HEK293T (cell line): Measurements from ENCODE around the gene CST8.

Source experiments
- CTCF ChIA-PET: fragments of 350-600 bp; formaldehyde crosslinking; extraction: SDS; loops from one replicate; lab custom pipeline; 2021; ENCODE audit warnings: antibody characterized with exemption, inconsistent platforms; lab: Yijun Ruan, JAX
- POLR2A ChIA-PET: fragments of 350-600 bp; formaldehyde crosslinking; extraction: SDS; loops from one replicate; lab custom pipeline; 2020; ENCODE audit warnings: antibody characterized with exemption, inconsistent platforms; lab: Yijun Ruan, JAX
- DNase-seq: peaks from one replicate; pipeline ENCODE4 v3.0.0; 2012; ENCODE audit warnings: mixed read lengths; ENCODE audit errors: extremely low spot score
- ARNT ChIP-seq: fragments of 450-650 bp; IDR thresholded peaks from 2 replicates; pipeline ENCODE4 v1.6.1; 2017; ENCODE audit warnings: mild to moderate bottlenecking
- BHLHE40 ChIP-seq: fragments of 450-650 bp; IDR thresholded peaks from 2 replicates; pipeline ENCODE4 v1.6.1; 2016; ENCODE audit warnings: mild to moderate bottlenecking, moderate library complexity, borderline replicate concordance
- CTBP1 ChIP-seq: fragments of 450-650 bp; IDR thresholded peaks from 2 replicates; pipeline ENCODE4 v1.6.1; 2016; ENCODE audit warnings: borderline replicate concordance
- ELF4 ChIP-seq: fragments of 450-650 bp; IDR thresholded peaks from 2 replicates; pipeline ENCODE4 v1.6.1; 2017; ENCODE audit warnings: antibody characterized with exemption
- FOXA1 ChIP-seq: fragments of 450-650 bp; IDR thresholded peaks from 2 replicates; pipeline ENCODE4 v1.6.1; 2016; ENCODE audit warnings: mild to moderate bottlenecking
- FOXK2 ChIP-seq: fragments of 450-650 bp; IDR thresholded peaks from 2 replicates; pipeline ENCODE4 v1.6.1; 2016; ENCODE audit warnings: mild to moderate bottlenecking
- FOXM1 ChIP-seq: fragments of 450-650 bp; IDR thresholded peaks from 2 replicates; pipeline ENCODE4 v1.6.1; 2017; ENCODE audit warnings: mild to moderate bottlenecking, borderline replicate concordance
- HDGF ChIP-seq: fragments of 450-650 bp; IDR thresholded peaks from 2 replicates; pipeline ENCODE4 v1.6.1; 2017; ENCODE audit warnings: antibody characterized with exemption, borderline replicate concordance
- L3MBTL2 ChIP-seq: fragments of 450-650 bp; conservative IDR thresholded peaks from 2 replicates; pipeline ENCODE4 v1.6.1; 2016; ENCODE audit warnings: mild to moderate bottlenecking
- LEF1 ChIP-seq: fragments of 450-650 bp; IDR thresholded peaks from 2 replicates; pipeline ENCODE4 v1.6.1; 2017; ENCODE audit warnings: mild to moderate bottlenecking, borderline replicate concordance
- NFRKB ChIP-seq: fragments of 450-650 bp; IDR thresholded peaks from 2 replicates; pipeline ENCODE4 v1.6.1; 2016; ENCODE audit warnings: mild to moderate bottlenecking, moderate library complexity
- PKNOX1 ChIP-seq: fragments of 450-650 bp; IDR thresholded peaks from 2 replicates; pipeline ENCODE4 v1.6.1; 2016
- SP1 ChIP-seq: fragments of 450-650 bp; IDR thresholded peaks from 2 replicates; pipeline ENCODE4 v1.6.1; 2017
- SUZ12 ChIP-seq: fragments of 450-650 bp; IDR thresholded peaks from 2 replicates; pipeline ENCODE4 v1.6.1; 2016; ENCODE audit warnings: mild to moderate bottlenecking
- TARDBP ChIP-seq: fragments of 450-650 bp; IDR thresholded peaks from 2 replicates; pipeline ENCODE4 v1.6.1; 2016
- ZNF384 ChIP-seq: fragments of 450-650 bp; IDR thresholded peaks from 2 replicates; pipeline ENCODE4 v1.6.1; 2016

Gene CST8

GRCh38 chr20:23490817-23491216 lies at the start of gene CST8:
CST8 (plus strand) TSS chr20:23491117; CDS start chr20:23491668, 551 bp downstream.
- ChIA-PET POLR2A (no interaction called here), CTCF (no interaction called here)
- TF ChIP-seq FOXK2 (no peak), SP1 (no peak), ELF4 (no peak), FOXA1 (no peak), LEF1 (no peak), ZNF384 (no peak), HDGF (no peak), L3MBTL2 (no peak), NFRKB (no peak), ARNT (no peak), CTBP1 (no peak), TARDBP (no peak), FOXM1 (no peak), SUZ12 (no peak), BHLHE40 (no peak), PKNOX1 (no peak)
- DNase-seq: no peak

DNA sequence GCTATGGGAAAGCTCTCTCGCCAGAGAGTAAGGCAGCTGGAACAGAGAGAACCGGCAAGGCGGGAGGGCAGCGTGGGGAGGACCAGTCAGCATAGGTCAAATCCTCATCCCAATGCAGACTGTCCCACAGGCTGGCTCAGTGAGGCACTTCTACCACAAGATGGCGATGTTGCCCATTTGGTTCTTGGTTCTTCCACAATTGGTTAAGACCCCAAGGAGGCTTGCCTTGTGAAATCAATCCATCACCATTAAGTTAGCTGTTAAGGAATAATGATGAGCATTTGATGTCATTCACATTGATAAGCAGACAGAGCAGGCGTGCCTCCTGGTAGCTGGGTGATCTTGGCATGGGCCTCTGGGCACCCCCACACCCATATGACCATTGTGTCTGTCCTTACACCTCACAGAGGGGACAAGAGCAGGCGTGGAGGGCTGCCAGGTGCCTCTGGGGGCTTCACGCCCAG lies 49.0 kb upstream of the CST8 start:
- peak; percentile 80 for DNase-seq
- CTCF ChIA-PET: interaction anchor here (0.5 to 1.2 kb wide), 5 partner anchors 51 to 1489 kb away, joined by 3 to 4 read pairs (median 3); no protein-coding TSS in a partner anchor
- TF ChIP-seq FOXK2: no peak
- no peak for TF ChIP-seq ELF4
- TF ChIP-seq TARDBP: no peak
- TF ChIP-seq PKNOX1: peak; percentile 57; the same call in 1 of the 2 replicates
- no peak for TF ChIP-seq ARNT
- TF ChIP-seq FOXA1: no peak
- no peak for TF ChIP-seq SP1
- POLR2A ChIA-PET: no interaction called here

DNA sequence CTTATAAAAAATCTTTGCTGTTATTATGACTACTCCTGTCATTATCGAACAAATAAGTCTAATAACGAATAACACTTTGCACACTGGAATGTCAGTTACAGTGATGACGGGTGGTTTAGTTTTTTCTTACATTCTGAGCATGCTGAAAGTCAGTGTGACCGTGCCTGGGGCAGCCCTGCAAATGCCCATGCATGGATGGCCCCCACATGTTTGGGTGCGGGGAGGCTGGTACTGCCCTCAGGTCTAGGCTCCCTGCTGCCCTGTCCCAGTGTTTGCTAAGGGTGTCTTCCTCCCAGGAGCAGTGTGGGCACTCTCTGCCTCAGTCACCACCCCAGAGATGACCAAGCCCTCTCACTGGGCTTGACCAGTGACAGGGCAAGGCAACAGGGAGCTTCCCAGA lies 48.5 kb upstream of the CST8 start:
- POLR2A ChIA-PET: no interaction called here
- TF ChIP-seq BHLHE40: no peak
- TF ChIP-seq NFRKB: no peak
- no peak for TF ChIP-seq ELF4
- TF ChIP-seq LEF1: no peak
- TF ChIP-seq L3MBTL2: no peak
- TF ChIP-seq FOXK2: no peak
- TF ChIP-seq HDGF: no peak
- TF ChIP-seq FOXM1: no peak
- no peak for TF ChIP-seq SP1
- DNase-seq: no peak
- CTCF ChIA-PET: interaction anchor here (0.5 to 1.2 kb wide), 5 partner anchors 52 to 164 kb away, joined by 3 to 8 read pairs (median 3); no protein-coding TSS in a partner anchor

GRCh38 chr20:23444859-23445258 lies 46.1 kb upstream of the CST8 start:
- CTCF ChIA-PET: interaction anchor here (0.6 kb wide), 1 partner anchor 95 kb away, joined by 5 read pairs; no protein-coding TSS in a partner anchor
- DNase-seq: no peak
- TF ChIP-seq ZNF384: no peak
- TF ChIP-seq TARDBP: no peak
- no peak for TF ChIP-seq PKNOX1
- no peak for TF ChIP-seq ELF4
- TF ChIP-seq L3MBTL2: no peak
- TF ChIP-seq FOXK2: no peak
- TF ChIP-seq ARNT: no peak
- POLR2A ChIA-PET: interaction anchor here (0.7 to 0.9 kb wide), 2 partner anchors 87 to 95 kb away, joined by 3 read pairs; no protein-coding TSS in a partner anchor

DNA sequence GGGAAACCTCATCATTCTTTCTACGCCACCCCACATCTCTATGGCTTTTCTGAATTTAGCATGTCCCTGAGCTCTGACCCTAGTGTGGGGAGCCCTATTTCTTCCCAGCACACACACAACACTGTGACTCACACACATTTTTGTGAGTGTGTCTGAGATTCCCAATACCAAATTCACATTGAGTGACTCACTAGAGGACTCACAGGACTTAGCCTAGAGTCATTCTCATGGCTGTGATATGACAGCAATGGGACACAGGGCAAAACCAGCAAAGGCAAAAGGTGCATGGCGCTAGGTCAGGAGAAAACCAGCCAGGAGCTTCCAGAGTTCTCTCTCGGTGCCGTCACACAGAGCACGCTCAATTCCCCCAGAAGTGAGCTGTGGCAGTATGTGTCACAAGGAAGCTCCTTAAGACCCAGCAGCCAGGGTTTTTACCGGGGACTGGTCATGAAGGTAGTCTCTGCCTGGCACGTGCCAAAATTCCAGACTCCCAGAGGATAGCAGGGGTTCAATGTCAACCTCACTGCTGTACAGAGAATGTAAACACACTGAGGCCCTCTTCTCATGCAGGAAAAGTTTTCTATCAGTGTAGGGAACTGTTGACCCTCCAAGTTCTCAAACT lies 45.2 kb upstream of the CST8 start:
- POLR2A ChIA-PET: interaction anchor here (0.7 to 0.9 kb wide), 2 partner anchors 88 to 96 kb away, joined by 3 read pairs; no protein-coding TSS in a partner anchor
- CTCF ChIA-PET: interaction anchor here (0.6 to 1.6 kb wide), 3 partner anchors 96 to 312 kb away, joined by 3 to 5 read pairs (median 4); no protein-coding TSS in a partner anchor
- TF ChIP-seq CTBP1: no peak
- no peak for TF ChIP-seq HDGF
- TF ChIP-seq TARDBP: no peak
- no peak for TF ChIP-seq ELF4
- no peak for TF ChIP-seq FOXA1
- no peak for TF ChIP-seq PKNOX1
- no peak for TF ChIP-seq L3MBTL2
- no peak for TF ChIP-seq FOXM1
- no peak for TF ChIP-seq ARNT
- no peak for TF ChIP-seq BHLHE40
- no peak for DNase-seq

GRCh38 chr20:23446505-23446904 lies 44.4 kb upstream of the CST8 start:
- CTCF ChIA-PET: interaction anchor here (1.4 to 1.6 kb wide), 2 partner anchors 97 to 161 kb away, joined by 4 to 5 read pairs; no protein-coding TSS in a partner anchor
- POLR2A ChIA-PET: interaction anchor here (1.2 to 1.5 kb wide), 2 partner anchors 25 to 96 kb away, joined by 4 read pairs; partner anchors contain the start of genes NAPB and NXT1
- peak; percentile 59 for DNase-seq
- TF ChIP-seq ARNT (no peak), PKNOX1 (no peak), FOXA1 (no peak), TARDBP (no peak), ELF4 (no peak), LEF1 (no peak), NFRKB (no peak), HDGF (no peak), ZNF384 (no peak), SUZ12 (no peak), FOXK2 (no peak), FOXM1 (no peak), BHLHE40 (no peak), CTBP1 (no peak), SP1 (no peak), L3MBTL2 (no peak)
